HCEC 1CT (cell line): ENCODE results near the gene LASP1.
A peak's percentile ranks its signal among the peaks of the same experiment; 100 is the strongest.

Experiments used
- DNase-seq: peaks from one replicate; pipeline ENCODE4 v3.0.0-alpha.2; 2017

The LASP1 gene

GRCh38 chr17:38869526-38870258 is at the start of gene LASP1:
Gene LASP1, plus strand, starts transcription at chr17:38870058. Its CDS starts 132 bp downstream, at chr17:38870190.
- peak; percentile 86 for DNase-seq

- DNase-seq = peak; percentile 86
Measured at GRCh38 chr17:38824899-38825761, 44.7 kb upstream of the LASP1 start, which contains the start of gene CWC25. Gene CWC25, minus strand, starts transcription at chr17:38825321. Its CDS starts 138 bp downstream, at chr17:38825183.

GRCh38 chr17:38825762-38826247 is 44.1 kb upstream of the LASP1 start:
- no peak for DNase-seq

- peak; percentile 31 for DNase-seq
Measured at GRCh38 chr17:38844261-38844757, 25.5 kb upstream of the LASP1 start.

GRCh38 chr17:38848557-38848891 is 21.3 kb upstream of the LASP1 start:
- no peak for DNase-seq

- no peak for DNase-seq
Measured at GRCh38 chr17:38848939-38849605, 20.8 kb upstream of the LASP1 start.

- DNase-seq = no peak
Measured at GRCh38 chr17:38850374-38850773, 19.5 kb upstream of the LASP1 start.

- no peak for DNase-seq
Measured at GRCh38 chr17:38851434-38851833, 18.4 kb upstream of the LASP1 start.

GRCh38 chr17:38852771-38853291 is 17.0 kb upstream of the LASP1 start:
- DNase-seq = no peak

- peak; percentile 96 for DNase-seq
Measured at GRCh38 chr17:38853292-38854219, 16.3 kb upstream of the LASP1 start, which contains the start of gene RPL23. Gene RPL23, minus strand, starts transcription at chr17:38853721. Its CDS starts 11 bp downstream, at chr17:38853710.

- DNase-seq = peak; percentile 47
Measured at GRCh38 chr17:38855101-38855714, 14.7 kb upstream of the LASP1 start.

- DNase-seq = no peak
Measured at GRCh38 chr17:38857271-38857670, 12.6 kb upstream of the LASP1 start.

GRCh38 chr17:38861399-38861843 is 8.4 kb upstream of the LASP1 start:
- peak; percentile 30 for DNase-seq

- DNase-seq = peak; percentile 60
Measured at GRCh38 chr17:38864636-38865398, 5.0 kb upstream of the LASP1 start.

- peak; percentile 66 for DNase-seq
Measured at GRCh38 chr17:38867179-38867967, 2.5 kb upstream of the LASP1 start.

GRCh38 chr17:38867968-38868816 is 1.7 kb upstream of the LASP1 start:
- peak; percentile 87 for DNase-seq

GRCh38 chr17:38868817-38869525 is 887 bp upstream of the LASP1 start:
- peak; percentile 89 for DNase-seq
